ENCODE measurements around the gene RHOA. TPM values are rescaled to one million over a fixed set of nuclear protein-coding genes. Genes with fewer than 3 reads are reported as not detected.

RHOA gene
- total RNA-seq, 1 experiment from 2014 or later = 278 TPM

GRCh38 chr3:49352890-49353421 is 58.8 kb downstream of the RHOA start:
- POLR2A ChIA-PET (ENCODE audit: unreplicated experiment) = no interaction called here
- peak; percentile 42 for DNase-seq
- no peak overlapping the region for H2AFZ ChIP-seq (ENCODE audit: low read length)
- intact Hi-C loops (cut with micrococcal nuclease) = no loop called here
- CTCF ChIA-PET = interaction anchor here (0.6 kb wide), 1 partner anchor 901 kb away, joined by 6 read pairs; no protein-coding TSS in a partner anchor
- H3K9me3 ChIP-seq (ENCODE audit: low read length) = no peaks in the 10 kb centered on the region
- no peak for TF ChIP-seq EZH2phosphoT487 (IDR thresholded peaks at IDR 0.05; ENCODE audit: borderline replicate concordance, low read length)
- TF ChIP-seq EZH2 (IDR thresholded peaks at IDR 0.05; ENCODE audit: low read length, unreplicated experiment) = no peak
- TF ChIP-seq, protein P1, sequence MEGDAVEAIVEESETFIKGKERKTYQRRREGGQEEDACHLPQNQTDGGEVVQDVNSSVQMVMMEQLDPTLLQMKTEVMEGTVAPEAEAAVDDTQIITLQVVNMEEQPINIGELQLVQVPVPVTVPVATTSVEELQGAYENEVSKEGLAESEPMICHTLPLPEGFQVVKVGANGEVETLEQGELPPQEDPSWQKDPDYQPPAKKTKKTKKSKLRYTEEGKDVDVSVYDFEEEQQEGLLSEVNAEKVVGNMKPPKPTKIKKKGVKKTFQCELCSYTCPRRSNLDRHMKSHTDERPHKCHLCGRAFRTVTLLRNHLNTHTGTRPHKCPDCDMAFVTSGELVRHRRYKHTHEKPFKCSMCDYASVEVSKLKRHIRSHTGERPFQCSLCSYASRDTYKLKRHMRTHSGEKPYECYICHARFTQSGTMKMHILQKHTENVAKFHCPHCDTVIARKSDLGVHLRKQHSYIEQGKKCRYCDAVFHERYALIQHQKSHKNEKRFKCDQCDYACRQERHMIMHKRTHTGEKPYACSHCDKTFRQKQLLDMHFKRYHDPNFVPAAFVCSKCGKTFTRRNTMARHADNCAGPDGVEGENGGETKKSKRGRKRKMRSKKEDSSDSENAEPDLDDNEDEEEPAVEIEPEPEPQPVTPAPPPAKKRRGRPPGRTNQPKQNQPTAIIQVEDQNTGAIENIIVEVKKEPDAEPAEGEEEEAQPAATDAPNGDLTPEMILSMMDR (conservative IDR thresholded peaks at IDR 0.05; ENCODE audit: low read depth, low read length) = no peak
- H3K79me2 ChIP-seq (ENCODE audit: low read length) = peaks cover 23% of the 10 kb centered on the region
- H3F3A ChIP-seq (ENCODE audit: low read length, unreplicated experiment) = peaks cover 5% of the 10 kb centered on the region
- H3K4me1 ChIP-seq (ENCODE audit: insufficient read depth, low read length) = peaks cover 29% of the 10 kb centered on the region
- peak overlapping the region; percentile 66; the same call in 1 of the 2 replicates for H3K27ac ChIP-seq (ENCODE audit: low read length)
- no peak overlapping the region for H3K4me3 ChIP-seq (ENCODE audit: low read length)
- H3K36me3 ChIP-seq (ENCODE audit: low read depth, low read length) = peaks cover 11% of the 10 kb centered on the region; the same call in 1 of the 2 replicates
- no peak overlapping the region for H3K4me2 ChIP-seq (ENCODE audit: low read length)
- no peaks in the 10 kb centered on the region for H3K27me3 ChIP-seq (ENCODE audit: low read length)
- BruUV-seq (replicated peaks) = no TSS peak
- no peaks in the 10 kb centered on the region for H4K20me1 ChIP-seq (ENCODE audit: low read length)
- no peak for ATAC-seq
- no peak overlapping the region for H3K9ac ChIP-seq (ENCODE audit: low read length)
- H3K9me2 ChIP-seq (replicated peaks; ENCODE audit: low read length) = no peaks in the 10 kb centered on the region

DNA sequence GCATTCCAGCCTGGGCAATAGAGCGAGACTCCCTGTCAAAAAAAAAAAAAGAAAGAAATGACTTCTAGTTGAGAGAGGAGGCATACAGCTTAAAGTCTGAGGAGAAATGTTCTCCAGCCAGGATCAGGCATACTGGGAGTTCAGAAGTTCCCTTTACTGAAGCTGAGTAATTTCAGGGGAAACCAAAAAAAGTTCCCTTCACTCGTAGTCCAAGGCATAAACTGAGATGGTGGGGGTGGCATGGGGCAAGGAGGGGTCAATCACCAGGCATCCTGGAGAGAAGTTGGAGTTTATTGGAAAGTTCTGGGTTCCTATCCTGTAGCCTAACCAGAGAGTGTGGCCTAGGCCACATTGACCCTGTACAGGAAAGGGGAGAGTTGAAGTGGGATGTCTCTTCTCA is 59.5 kb downstream of the RHOA start:
- no peak overlapping the region for H2AFZ ChIP-seq (ENCODE audit: low read length)
- H3K4me1 ChIP-seq (ENCODE audit: insufficient read depth, low read length) = peaks cover 31% of the 10 kb centered on the region
- ChIA-PET CTCF (no interaction called here), POLR2A (ENCODE audit: unreplicated experiment) (interaction anchor here (0.5 to 0.8 kb wide), 2 partner anchors 36 to 118 kb away, joined by 3 to 4 read pairs; partner anchors contain the start of gene DAG1)
- H3K4me2 ChIP-seq (ENCODE audit: low read length) = peak overlapping the region; percentile 52; the same call in 1 of the 2 replicates
- H3K27ac ChIP-seq (ENCODE audit: low read length) = peak overlapping the region; percentile 66
- TF ChIP-seq EZH2phosphoT487 (IDR thresholded peaks at IDR 0.05; ENCODE audit: borderline replicate concordance, low read length) (no peak), EZH2 (IDR thresholded peaks at IDR 0.05; ENCODE audit: low read length, unreplicated experiment) (no peak)
- TF ChIP-seq, protein P1 (conservative IDR thresholded peaks at IDR 0.05; ENCODE audit: low read depth, low read length) = no peak
- no TSS peak for BruUV-seq (replicated peaks)
- H3K27me3 ChIP-seq (ENCODE audit: low read length) = no peaks in the 10 kb centered on the region
- ATAC-seq (peak; percentile 1; the same call in 1 of the 2 replicates), DNase-seq (no peak)
- H3K9me2 ChIP-seq (replicated peaks; ENCODE audit: low read length) = no peaks in the 10 kb centered on the region
- intact Hi-C loops (cut with micrococcal nuclease) = no loop called here
- H4K20me1 ChIP-seq (ENCODE audit: low read length) = no peaks in the 10 kb centered on the region
- H3K36me3 ChIP-seq (ENCODE audit: low read depth, low read length) = peaks cover 11% of the 10 kb centered on the region; the same call in 1 of the 2 replicates
- no peaks in the 10 kb centered on the region for H3K9me3 ChIP-seq (ENCODE audit: low read length)
- peaks cover 16% of the 10 kb centered on the region for H3K79me2 ChIP-seq (ENCODE audit: low read length)
- peak overlapping the region; percentile 2; the same call in 1 of the 2 replicates for H3K9ac ChIP-seq (ENCODE audit: low read length)
- no peak overlapping the region for H3K4me3 ChIP-seq (ENCODE audit: low read length)
- peaks cover 5% of the 10 kb centered on the region for H3F3A ChIP-seq (ENCODE audit: low read length, unreplicated experiment)

DNA sequence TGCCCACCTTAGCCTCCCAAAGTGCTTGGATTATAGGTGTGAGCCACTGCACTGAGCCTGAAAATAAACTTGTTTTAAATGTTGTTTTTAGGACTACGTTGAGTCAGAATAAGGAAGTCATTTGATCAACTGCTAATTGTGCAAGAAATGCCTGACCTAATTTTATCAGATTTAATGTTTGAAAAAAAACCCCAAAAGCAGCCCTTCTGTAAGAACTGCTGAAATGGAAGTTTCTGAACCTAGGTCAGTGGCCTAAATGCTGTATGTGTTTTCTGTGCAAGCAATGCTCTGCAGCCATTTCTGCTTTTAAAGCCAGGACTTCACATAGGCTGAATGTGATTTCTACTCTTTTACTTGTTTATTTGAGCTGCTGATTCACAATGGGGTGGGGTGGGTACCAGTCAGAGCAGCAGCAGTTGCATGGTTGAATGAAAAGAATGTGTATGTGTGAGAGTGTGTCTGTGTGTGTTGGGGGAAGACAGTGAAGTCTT is 60.2 kb downstream of the RHOA start:
- POLR2A ChIA-PET (ENCODE audit: unreplicated experiment) = interaction anchor here (0.5 to 0.8 kb wide), 4 partner anchors 37 to 178 kb away, joined by 3 to 31 read pairs (median 4); partner anchors contain the start of genes DAG1 and NICN1
- H3K9me2 ChIP-seq (replicated peaks; ENCODE audit: low read length) = no peaks in the 10 kb centered on the region
- H3K27ac ChIP-seq (ENCODE audit: low read length) = peak overlapping the region; percentile 66
- no TSS peak for BruUV-seq (replicated peaks)
- DNase-seq (peak; percentile 85), ATAC-seq (peak; percentile 83)
- peaks cover 36% of the 10 kb centered on the region for H3K4me1 ChIP-seq (ENCODE audit: insufficient read depth, low read length)
- H3K27me3 ChIP-seq (ENCODE audit: low read length) = no peaks in the 10 kb centered on the region
- H2AFZ ChIP-seq (ENCODE audit: low read length) = peak overlapping the region; percentile 1; the same call in 1 of the 2 replicates
- no peaks in the 10 kb centered on the region for H4K20me1 ChIP-seq (ENCODE audit: low read length)
- peaks cover 8% of the 10 kb centered on the region; the same call in 1 of the 2 replicates for H3K36me3 ChIP-seq (ENCODE audit: low read depth, low read length)
- peak overlapping the region; percentile 6 for H3K9ac ChIP-seq (ENCODE audit: low read length)
- intact Hi-C loops (cut with micrococcal nuclease) = no loop called here
- TF ChIP-seq, protein P1 (conservative IDR thresholded peaks at IDR 0.05; ENCODE audit: low read depth, low read length) = no peak
- peak overlapping the region; percentile 3; the same call in 1 of the 2 replicates for H3K4me3 ChIP-seq (ENCODE audit: low read length)
- H3F3A ChIP-seq (ENCODE audit: low read length, unreplicated experiment) = peaks cover 9% of the 10 kb centered on the region
- peaks cover 10% of the 10 kb centered on the region for H3K79me2 ChIP-seq (ENCODE audit: low read length)
- H3K4me2 ChIP-seq (ENCODE audit: low read length) = peak overlapping the region; percentile 52
- no peaks in the 10 kb centered on the region for H3K9me3 ChIP-seq (ENCODE audit: low read length)
- CTCF ChIA-PET = no interaction called here

Measured in PC-3 (cell line).